ENCODE measurements around the gene KBTBD4.

Gene KBTBD4

GRCh38 chr11:47545298-47545697, 33.5 kb downstream of the KBTBD4 start:
- TF ChIP-seq, protein P1, sequence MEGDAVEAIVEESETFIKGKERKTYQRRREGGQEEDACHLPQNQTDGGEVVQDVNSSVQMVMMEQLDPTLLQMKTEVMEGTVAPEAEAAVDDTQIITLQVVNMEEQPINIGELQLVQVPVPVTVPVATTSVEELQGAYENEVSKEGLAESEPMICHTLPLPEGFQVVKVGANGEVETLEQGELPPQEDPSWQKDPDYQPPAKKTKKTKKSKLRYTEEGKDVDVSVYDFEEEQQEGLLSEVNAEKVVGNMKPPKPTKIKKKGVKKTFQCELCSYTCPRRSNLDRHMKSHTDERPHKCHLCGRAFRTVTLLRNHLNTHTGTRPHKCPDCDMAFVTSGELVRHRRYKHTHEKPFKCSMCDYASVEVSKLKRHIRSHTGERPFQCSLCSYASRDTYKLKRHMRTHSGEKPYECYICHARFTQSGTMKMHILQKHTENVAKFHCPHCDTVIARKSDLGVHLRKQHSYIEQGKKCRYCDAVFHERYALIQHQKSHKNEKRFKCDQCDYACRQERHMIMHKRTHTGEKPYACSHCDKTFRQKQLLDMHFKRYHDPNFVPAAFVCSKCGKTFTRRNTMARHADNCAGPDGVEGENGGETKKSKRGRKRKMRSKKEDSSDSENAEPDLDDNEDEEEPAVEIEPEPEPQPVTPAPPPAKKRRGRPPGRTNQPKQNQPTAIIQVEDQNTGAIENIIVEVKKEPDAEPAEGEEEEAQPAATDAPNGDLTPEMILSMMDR (IDR thresholded peaks at IDR 0.05; ENCODE audit: low read depth, low read length) = no peak
- no peaks in the 10 kb centered on the region for H3K27me3 ChIP-seq (ENCODE audit: insufficient read depth, low read depth, severe bottlenecking)
- no peak overlapping the region for H3K4me3 ChIP-seq (ENCODE audit: low read depth, low read length)
- peaks cover 29% of the 10 kb centered on the region for H3K36me3 ChIP-seq
- H3K9me3 ChIP-seq (ENCODE audit: severe bottlenecking) = no peaks in the 10 kb centered on the region
- no peak for DNase-seq
- no peak overlapping the region for H3K27ac ChIP-seq

DNA sequence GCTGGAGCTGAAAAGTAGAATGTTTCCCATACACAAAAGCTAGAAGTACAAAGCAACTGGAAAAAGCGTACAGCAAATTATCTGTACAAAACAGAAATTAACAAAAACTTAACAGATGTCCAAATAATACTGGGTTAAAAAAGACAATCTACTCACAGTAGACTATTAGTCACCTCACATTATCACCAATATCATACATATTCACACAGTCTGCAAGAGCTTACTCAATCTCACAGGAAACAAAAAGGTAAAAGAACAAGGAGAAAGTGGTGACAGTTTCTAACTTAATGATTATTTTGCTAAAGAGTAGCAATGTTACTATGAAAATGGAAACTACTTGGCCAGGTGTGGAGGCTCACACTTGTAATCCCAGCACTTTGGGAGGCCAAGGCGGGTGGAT, 37.7 kb downstream of the KBTBD4 start:
- DNase-seq = no peak
- peaks cover 27% of the 10 kb centered on the region for H3K36me3 ChIP-seq
- TF ChIP-seq, protein P1 (IDR thresholded peaks at IDR 0.05; ENCODE audit: low read depth, low read length) = no peak
- H3K27ac ChIP-seq = no peak overlapping the region
- no peaks in the 10 kb centered on the region for H3K9me3 ChIP-seq (ENCODE audit: severe bottlenecking)
- H3K27me3 ChIP-seq (ENCODE audit: insufficient read depth, low read depth, severe bottlenecking) = no peaks in the 10 kb centered on the region
- no peak overlapping the region for H3K4me3 ChIP-seq (ENCODE audit: low read depth, low read length)

DNA sequence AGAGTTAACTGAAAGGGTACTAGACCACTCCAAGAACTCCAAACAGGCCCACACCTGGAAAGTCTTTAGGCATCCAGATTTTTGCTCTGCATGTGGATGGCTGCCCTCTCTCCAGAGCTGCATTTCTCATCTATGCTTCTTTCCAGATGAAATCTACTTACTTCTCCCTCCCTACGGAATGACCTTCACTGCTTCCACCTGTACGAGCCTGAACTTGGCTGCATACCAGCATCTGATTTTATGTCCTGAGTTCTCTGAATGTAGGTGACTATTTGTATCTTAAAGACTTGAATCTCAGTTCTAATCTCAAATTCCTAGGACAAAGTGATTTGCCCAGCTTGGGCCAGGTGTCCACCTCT, 39.1 kb downstream of the KBTBD4 start:
- H3K9me3 ChIP-seq (ENCODE audit: severe bottlenecking) = no peaks in the 10 kb centered on the region
- TF ChIP-seq, protein P1 (IDR thresholded peaks at IDR 0.05; ENCODE audit: low read depth, low read length) = no peak
- H3K27me3 ChIP-seq (ENCODE audit: insufficient read depth, low read depth, severe bottlenecking) = no peaks in the 10 kb centered on the region
- no peak overlapping the region for H3K27ac ChIP-seq
- H3K36me3 ChIP-seq = peaks cover 30% of the 10 kb centered on the region
- no peak for DNase-seq
- H3K4me3 ChIP-seq (ENCODE audit: low read depth, low read length) = no peak overlapping the region

GRCh38 chr11:47538741-47539565, 39.8 kb downstream of the KBTBD4 start:
- no peaks in the 10 kb centered on the region for H3K27me3 ChIP-seq (ENCODE audit: insufficient read depth, low read depth, severe bottlenecking)
- peaks cover 24% of the 10 kb centered on the region for H3K36me3 ChIP-seq
- no peak overlapping the region for H3K27ac ChIP-seq
- DNase-seq = no peak
- no peaks in the 10 kb centered on the region for H3K9me3 ChIP-seq (ENCODE audit: severe bottlenecking)
- H3K4me3 ChIP-seq (ENCODE audit: low read depth, low read length) = no peak overlapping the region
- TF ChIP-seq, protein P1 (IDR thresholded peaks at IDR 0.05; ENCODE audit: low read depth, low read length) = no peak

GRCh38 chr11:47536915-47537314, 41.9 kb downstream of the KBTBD4 start:
- Histone ChIP-seq H3K4me3 (ENCODE audit: low read depth, low read length) (no peak overlapping the region), H3K27me3 (ENCODE audit: insufficient read depth, low read depth, severe bottlenecking) (no peaks in the 10 kb centered on the region), H3K27ac (no peak overlapping the region), H3K9me3 (ENCODE audit: severe bottlenecking) (no peaks in the 10 kb centered on the region), H3K36me3 (peaks cover 28% of the 10 kb centered on the region)
- no peak for DNase-seq
- TF ChIP-seq, protein P1 (IDR thresholded peaks at IDR 0.05; ENCODE audit: low read depth, low read length) = no peak

Measured in WERI-Rb-1 (cell line).